NCI-H1436 treated with DMSO at 0.1 percent for 48 hours (cell line): ENCODE data around the gene RBM33.
"Not testable (repeated sequence)": the region's sequence is repeated elsewhere in the genome, so short reads cannot be mapped to it uniquely, and the experiment has no call there.

ENCODE experiments used
- DNase-seq: peaks from one replicate; lab custom pipeline; 2025; lab: John Stamatoyannopoulos, UW

RBM33 gene

DNA sequence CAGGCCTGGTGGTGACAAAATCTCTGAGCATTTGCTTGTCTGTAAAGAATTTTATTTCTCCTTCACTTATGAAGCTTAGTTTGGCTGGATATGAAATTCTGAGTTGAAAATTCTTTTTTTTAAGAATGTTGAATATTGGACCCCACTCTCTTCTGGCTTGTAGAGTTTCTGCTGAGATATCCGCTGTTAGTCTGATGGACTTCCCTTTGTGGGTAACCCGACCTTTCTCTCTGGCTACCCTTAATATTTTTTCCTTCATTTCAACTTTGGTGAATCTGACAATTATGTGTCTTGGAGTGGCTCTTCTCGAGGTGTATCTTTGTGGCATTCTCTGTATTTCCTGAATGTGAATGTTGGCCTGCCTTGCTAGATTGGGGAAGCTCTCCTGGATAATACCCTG lies 46.2 kb downstream of the RBM33 start:
- DNase-seq = not testable (repeated sequence)

GRCh38 chr7:155692317-155692716 lies 47.9 kb downstream of the RBM33 start:
- DNase-seq = no peak

DNA sequence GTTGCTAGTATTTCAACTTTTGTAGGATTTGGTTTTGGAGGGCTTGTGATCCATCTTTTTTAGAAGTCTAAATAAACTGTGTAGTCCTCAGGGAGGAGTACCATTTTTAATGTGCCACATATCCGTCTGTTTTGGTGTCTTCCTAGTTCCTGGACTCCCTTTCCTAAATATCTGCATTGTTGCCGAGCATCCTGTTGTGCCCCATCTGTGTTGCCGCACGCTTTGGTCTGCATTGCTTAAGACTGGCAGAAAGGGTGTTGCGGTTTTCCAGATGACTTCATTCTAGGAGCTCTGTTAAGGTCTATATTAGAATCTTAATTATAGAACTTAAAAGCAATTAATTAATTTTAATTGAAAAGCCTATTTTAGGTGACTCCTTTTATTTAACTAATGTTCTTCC lies 49.4 kb downstream of the RBM33 start:
- DNase-seq = no peak

- DNase-seq = no peak
These were observed 50.4 kb downstream of the RBM33 start for GRCh38 chr7:155694851-155695250.

- no peak for DNase-seq
These were observed 52.3 kb downstream of the RBM33 start for GRCh38 chr7:155696747-155697146.

DNA sequence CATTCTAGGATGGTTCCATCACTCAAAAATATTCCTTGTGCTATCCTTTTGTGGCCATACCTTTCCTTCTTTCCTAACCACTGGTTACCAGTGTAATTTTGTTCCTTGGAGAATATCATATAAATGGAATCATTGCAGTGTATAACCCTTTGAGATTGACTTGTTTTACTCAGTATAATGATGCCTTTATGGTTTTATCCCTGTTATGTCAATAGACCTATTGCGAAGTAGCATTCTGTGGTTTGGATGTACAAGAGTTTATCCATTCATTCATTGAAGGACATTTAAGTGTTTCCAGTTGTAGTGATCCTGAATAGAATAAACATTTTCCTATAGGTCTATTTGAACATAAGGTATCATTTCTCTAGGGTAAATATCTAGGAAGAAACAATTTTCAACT lies 54.2 kb downstream of the RBM33 start:
- no peak for DNase-seq

DNA sequence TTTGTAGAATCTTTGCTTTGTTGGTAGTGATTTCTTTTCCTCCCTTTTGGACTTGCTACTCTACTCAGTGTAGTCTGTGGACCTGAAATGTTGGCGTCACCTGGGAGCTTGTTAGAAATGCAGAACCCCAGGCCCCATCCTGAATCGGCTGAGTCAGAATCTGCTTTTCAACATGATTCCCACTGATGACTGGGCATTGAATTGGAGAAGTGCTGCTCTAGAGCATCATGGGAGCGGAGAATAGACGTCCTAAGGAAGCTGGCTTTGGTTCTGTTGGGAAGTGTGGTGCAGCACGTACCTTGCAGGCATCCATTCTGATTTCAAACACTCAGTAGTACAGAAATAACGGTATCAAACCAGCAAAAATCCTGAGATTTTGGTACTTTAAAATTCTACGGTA lies 54.7 kb downstream of the RBM33 start:
- DNase-seq = no peak

- DNase-seq = no peak
These were observed 56.4 kb downstream of the RBM33 start for GRCh38 chr7:155700847-155701246.

DNA sequence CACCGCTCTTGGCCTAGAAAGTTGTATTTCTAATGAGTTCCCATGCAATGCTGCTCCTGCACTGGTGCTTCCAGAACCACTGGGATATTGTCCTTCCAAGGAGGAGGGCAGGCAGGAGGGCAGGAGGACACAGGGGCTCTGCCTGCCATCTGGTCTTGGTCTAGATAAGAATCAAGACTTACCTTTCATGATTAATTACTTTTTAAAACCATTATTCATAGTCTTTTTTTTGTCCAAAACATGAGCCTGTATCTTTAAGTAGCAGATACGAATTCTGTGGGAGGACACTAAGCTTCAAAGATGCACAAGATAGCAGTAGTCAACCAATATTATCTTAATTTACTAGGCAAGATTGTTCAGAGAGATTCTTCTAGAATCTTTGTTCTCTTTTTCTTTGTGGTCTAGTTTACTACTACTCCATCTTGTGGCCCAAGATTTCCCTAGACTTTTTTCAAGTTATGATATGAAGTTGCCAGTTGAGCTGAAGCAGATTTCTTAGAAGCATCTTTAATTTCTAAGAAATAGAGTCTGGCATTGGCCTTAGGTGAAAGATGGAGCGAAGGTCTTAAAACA lies 57.6 kb downstream of the RBM33 start:
- DNase-seq = no peak

- no peak for DNase-seq
These were observed 58.2 kb downstream of the RBM33 start for GRCh38 chr7:155702616-155703015.

DNA sequence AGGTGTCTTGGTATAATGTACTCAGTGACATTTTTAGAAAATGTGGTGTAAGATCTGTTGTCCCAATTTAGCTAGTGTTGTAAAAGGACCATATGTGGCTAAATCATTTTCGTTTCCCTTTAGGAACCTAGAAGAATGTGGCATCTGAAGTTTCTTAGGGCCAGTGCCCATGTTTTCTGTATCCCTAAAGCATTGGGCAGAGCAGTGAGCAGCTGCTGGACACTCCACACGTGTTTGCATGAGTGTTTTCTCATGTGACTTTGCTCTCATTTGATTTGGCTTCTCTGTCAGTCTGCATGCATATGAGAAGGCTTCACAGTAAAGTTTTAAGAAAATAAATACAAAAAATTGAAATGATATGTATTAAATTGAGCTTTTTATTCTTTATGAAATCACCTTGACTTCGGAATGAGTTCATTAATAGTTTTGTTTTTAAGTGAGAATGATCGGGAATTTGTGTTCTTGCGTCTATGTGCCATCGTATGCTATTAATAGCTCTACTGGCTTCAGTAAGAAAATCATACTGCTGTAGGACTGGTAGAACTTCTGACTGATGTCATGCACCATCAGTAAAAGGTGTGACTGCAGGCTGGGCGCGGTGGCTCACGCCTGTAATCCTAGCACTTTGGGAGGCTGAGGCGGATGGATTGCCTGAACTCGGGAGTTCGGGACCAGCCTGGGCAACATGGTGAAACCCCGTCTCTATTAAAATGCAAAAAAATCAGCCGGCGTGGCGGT lies 61.3 kb downstream of the RBM33 start:
- no peak for DNase-seq

DNA sequence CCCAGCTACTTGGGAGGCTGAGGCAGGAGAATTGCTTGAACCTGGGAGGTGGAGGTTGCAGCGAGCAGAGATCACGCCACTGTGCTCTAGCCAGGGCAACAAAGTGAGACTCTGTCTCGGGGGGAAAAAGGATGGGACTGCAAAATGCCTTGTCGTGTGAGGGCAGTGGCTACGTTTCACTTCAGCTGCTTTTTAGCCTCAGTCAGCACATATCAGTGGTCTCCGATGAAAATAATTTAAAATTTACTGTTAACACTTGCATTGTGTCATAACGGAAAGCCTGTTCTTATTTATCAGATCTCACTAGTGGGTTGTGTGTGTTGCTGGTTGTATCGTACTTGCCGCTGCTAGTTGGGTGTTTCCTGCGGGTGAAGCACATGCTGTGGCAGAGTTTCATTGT lies 61.9 kb downstream of the RBM33 start:
- DNase-seq = no peak

- DNase-seq = no peak
These were observed 65.0 kb downstream of the RBM33 start for GRCh38 chr7:155709453-155709852.

DNA sequence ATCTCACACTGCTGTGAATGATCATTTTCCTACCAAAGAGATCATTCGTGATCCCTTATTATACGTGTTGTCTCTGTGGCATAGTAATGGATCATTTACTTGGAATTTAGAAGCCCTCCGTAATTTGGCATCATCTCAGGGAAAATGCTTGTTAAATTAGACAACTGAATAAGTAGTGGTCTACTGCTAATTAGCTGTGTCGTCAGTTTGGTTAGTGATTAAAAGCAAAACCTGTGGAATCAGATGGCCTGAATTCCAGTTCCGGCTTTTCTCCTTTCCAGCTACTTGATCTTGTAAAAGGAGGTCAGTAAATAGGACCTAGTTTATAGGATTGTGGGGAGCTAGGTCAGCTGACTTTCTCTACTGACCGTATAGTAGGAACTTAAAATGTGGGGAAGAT lies 65.6 kb downstream of the RBM33 start:
- no peak for DNase-seq

- no peak for DNase-seq
These were observed 66.1 kb downstream of the RBM33 start for GRCh38 chr7:155710530-155710929.

DNA sequence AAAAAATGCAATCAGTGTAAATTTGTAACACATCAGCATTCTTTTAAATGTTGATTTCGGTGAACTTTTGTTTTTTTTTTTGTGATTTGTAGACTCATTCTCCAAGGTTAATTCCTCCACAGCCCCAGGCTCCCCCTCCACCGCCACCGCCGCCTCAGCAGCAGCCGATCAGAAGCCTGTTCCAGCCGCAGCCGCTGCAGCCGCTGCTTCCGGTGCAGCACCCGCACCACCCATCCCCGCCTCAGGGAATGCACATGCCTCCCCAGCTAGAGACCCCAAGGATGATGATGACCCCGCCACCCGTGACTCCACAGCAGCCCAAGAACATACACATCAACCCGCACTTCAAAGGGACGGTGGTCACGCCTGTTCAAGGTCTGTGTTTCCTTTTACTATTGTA lies 66.6 kb downstream of the RBM33 start:
- no peak for DNase-seq

- DNase-seq = no peak
These were observed 68.9 kb downstream of the RBM33 start for GRCh38 chr7:155713384-155713783.

DNA sequence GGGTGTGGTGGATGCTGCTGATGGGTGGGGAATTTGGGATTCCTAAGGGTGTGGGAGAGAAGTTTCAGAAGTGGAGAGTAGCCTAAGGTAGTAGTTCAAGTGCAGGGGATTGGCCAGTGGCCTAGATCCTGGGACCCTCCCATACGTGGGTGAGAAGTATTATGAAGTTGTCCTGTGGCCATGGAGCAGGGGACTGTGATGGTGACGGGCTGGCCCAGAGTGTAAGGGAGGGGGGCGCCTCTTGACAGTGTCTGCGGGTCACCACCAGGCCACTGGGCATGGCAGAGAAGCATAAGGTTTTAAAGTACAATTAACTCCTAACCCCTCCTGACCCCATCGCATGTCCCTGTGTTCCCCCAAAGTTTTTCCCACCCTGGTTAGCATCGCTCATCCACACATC lies 70.2 kb downstream of the RBM33 start:
- DNase-seq = no peak

- no peak for DNase-seq
These were observed 70.8 kb downstream of the RBM33 start for GRCh38 chr7:155715111-155715805.

- no peak for DNase-seq
These were observed 72.7 kb downstream of the RBM33 start for GRCh38 chr7:155717010-155717744.

GRCh38 chr7:155721056-155721455 lies 76.6 kb downstream of the RBM33 start:
- no peak for DNase-seq

DNA sequence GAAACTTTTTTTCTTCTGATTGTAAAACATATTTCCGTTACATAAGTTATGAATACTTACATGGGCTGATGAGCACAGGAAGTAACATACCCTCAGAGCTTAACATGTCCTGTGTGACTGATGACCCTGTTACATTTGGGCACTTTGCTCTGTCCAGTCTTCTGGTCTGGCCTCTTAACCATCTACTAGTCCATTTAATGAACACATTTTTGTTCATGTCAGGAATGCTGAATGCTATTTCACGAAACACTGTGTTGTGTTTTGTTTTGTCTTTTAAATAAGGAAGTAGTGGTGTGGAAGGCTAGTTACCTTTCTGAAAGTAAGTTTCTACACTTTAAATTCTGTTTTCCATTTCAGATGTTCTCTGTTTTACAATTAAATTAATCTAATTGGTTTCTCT lies 77.7 kb downstream of the RBM33 start:
- DNase-seq = no peak

GRCh38 chr7:155722936-155723335 lies 78.5 kb downstream of the RBM33 start:
- no peak for DNase-seq
